ENCODE results near the gene C4B.
"Not testable (repeated sequence)": the region's sequence is repeated elsewhere in the genome, so short reads cannot be mapped to it uniquely, and the experiment has no call there.

The C4B gene

DNA sequence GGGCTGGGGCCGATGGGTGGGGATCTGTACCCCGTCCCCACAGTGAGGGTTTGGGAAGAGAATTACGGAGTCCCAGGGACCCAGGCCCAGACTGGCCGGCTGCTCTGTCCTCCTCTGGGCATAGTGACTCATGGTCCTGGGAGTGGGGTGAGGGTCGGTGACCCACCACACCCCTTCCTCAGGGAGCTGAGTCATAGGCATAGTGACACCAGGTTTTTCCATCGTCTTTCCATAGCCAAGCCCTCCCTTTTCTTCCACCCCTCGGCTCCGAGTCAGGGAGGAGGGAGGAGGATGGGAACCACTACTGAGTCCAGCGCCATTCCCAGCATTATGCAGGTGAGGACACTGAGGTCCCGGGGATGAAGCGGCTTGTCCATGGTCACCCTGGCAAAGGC, 32.5 kb downstream of the C4B start:
- in situ Hi-C loops (cut with MboI; ENCODE audit: low pct_unique_long_range_greater_than_20kb, low sequenced_read_pairs): no loop called here

DNA sequence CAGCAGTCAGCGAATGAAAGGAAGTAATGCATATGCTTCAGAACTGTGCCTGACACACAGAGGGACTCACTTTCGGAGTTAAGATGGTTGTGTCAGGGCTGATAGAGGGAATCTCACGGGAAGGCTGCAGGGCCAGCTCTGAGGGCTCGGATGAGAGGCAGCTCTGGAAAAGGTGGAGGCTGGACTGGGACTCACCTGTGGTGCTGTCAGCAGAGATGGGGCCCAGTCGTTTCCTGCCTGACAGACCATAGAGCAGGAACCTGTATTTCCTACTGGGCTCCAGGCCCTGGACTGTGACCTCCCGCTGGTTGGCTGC, 32.9 kb downstream of the C4B start:
- in situ Hi-C loops (cut with MboI; ENCODE audit: low pct_unique_long_range_greater_than_20kb, low sequenced_read_pairs): no loop called here
- DNase-seq: no peak

More for the DNA sequence above, 32.5 kb downstream of the C4B start:
- DNase-seq: no peak

DNA sequence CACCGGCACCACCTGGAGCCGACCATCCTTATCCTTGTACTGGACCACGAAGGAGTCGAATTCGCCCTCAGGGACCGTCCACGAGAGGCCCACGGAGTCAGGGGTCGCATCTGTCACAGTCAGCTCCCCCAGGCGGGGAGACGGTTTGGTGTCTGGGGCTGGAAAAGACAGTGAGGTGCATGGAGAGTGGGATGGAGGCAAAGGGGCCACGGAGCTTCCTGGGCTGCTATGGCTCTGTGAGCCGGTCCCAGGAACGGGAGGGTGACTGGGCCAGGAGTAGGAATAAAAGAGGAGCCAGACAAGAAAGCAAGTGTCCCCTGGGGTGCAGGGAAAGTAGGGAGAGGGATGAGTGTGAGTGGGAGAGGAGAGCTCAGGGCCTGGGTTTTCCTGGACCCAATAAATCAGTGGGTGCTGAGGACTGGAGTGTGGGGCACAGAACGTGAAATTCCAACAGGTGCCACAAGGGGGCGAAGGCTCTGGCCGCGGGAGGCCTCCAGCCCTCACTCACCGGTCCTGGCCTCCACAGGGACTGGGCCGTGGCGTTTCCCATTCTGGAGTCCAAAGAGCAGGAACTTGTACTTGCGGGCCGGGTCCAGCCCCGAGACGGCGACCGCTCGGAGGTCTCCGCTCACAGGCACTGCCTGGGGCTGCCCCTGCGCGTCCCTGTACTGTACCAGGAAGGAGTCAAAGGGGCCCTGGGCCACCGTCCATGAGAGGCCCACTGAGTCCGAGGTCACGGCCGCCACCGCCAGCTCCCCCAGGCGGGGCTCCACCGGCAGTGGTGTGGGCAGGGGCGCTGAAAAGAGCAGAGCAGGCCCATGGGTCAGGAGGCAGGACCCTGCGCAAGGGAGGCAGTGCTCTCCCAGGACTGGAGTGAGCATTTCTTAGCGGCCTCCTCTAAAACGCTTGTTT, 33.5 kb downstream of the C4B start:
- DNase-seq: peak; percentile 67
- in situ Hi-C loops (cut with MboI; ENCODE audit: low pct_unique_long_range_greater_than_20kb, low sequenced_read_pairs): no loop called here

DNA sequence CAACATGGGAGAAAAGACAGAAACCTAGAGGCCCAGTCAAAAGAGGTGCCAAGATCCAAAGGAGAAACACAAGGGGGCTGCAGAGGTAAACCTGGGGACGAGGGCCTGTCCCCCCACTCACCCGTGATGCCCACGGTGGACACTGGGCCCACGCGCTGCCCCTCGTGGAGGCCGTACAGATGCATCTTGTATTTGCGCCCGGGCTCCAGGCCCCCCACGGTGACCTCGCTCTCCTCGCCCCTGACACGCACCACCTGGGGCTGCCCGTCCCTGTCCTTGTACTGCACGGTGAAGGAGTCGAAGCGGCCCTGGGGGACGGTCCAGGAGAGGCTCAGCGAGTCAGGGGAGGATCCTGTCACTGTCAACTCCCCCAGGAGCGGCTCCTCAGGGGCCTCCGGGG, 34.6 kb downstream of the C4B start:
- DNase-seq; in situ Hi-C loops (cut with MboI; ENCODE audit: low pct_unique_long_range_greater_than_20kb, low sequenced_read_pairs): not testable (repeated sequence)

- in situ Hi-C loops (cut with MboI; ENCODE audit: low pct_unique_long_range_greater_than_20kb, low sequenced_read_pairs); DNase-seq: not testable (repeated sequence)
Observed at GRCh38 chr6:32049736-32050135, 35.1 kb downstream of the C4B start.

DNA sequence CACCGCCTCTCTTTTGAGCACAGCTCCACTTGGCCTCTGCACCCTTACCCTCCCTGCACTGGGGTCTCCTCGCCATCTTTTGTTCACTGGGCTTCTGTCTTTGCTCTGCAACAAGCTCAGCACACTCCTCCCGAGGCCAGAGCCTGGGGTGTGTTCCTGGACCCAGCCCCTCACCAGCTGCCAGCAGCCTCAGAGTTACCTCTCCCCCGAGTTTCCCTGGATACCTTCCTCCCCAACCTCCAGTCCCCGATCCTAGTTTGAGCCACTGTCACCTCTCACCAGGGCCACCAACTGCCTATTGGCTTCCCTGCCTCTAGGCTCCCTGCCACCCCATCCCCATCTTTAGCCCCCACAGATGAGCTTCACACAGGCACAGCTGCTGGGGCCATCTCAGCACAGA, 36.0 kb downstream of the C4B start:
- DNase-seq: no peak
- in situ Hi-C loops (cut with MboI; ENCODE audit: low pct_unique_long_range_greater_than_20kb, low sequenced_read_pairs): no loop called here

GRCh38 chr6:32052626-32053025, 38.0 kb downstream of the C4B start:
- in situ Hi-C loops (cut with MboI; ENCODE audit: low pct_unique_long_range_greater_than_20kb, low sequenced_read_pairs): not testable (repeated sequence)

GRCh38 chr6:32053314-32053713, 38.7 kb downstream of the C4B start:
- DNase-seq; in situ Hi-C loops (cut with MboI; ENCODE audit: low pct_unique_long_range_greater_than_20kb, low sequenced_read_pairs): not testable (repeated sequence)

More at GRCh38 chr6:32052626-32053025, 38.0 kb downstream of the C4B start:
- not testable (repeated sequence) for DNase-seq

GRCh38 chr6:32055756-32056155, 41.2 kb downstream of the C4B start:
- DNase-seq; in situ Hi-C loops (cut with MboI; ENCODE audit: low pct_unique_long_range_greater_than_20kb, low sequenced_read_pairs): not testable (repeated sequence)

- in situ Hi-C loops (cut with MboI; ENCODE audit: low pct_unique_long_range_greater_than_20kb, low sequenced_read_pairs): no loop called here
Observed at GRCh38 chr6:32056254-32056653, 41.7 kb downstream of the C4B start.

DNA sequence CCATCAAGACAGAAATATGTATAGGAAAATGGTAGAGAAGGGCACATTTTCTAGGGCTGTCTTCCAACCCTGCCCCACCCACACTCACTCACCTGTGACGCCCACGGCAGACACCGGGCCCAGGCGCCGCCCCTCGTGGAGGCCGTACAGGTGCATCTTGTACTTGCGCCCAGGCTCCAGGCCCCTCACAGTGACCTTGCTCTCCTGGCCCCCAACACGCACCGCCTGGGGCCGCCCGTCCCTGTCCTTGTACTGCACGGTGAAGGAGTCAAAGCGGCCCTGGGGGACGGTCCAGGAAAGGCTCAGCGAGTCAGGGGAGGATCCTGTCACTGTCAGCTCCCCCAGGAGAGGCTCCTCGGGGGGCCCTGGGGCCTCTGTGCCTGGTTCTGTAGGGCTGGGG, 43.4 kb downstream of the C4B start:
- in situ Hi-C loops (cut with MboI; ENCODE audit: low pct_unique_long_range_greater_than_20kb, low sequenced_read_pairs): no loop called here
- no peak for DNase-seq

More at GRCh38 chr6:32056254-32056653, 41.7 kb downstream of the C4B start:
- no peak for DNase-seq

DNA sequence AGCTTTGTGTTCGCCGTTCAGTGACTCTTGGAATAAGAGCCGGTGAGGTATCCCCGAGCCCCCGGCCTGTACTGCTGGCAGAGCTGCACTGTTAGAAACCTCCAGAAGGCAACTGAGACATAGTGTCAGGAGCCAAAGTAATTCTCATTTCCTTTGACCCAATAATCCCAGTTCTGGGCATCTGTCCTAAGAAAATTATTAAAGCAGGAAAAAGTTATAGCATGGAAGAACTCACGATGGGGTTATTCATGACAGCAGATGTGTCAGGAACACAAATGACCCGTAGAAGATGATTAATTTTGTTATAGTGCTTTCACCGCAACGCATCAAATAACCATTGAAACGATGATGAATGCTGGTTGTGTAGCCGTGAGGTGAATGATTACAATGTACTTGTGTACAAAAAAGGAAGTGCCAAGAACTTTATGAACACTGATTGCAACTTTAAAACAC, 43.9 kb downstream of the C4B start:
- in situ Hi-C loops (cut with MboI; ENCODE audit: low pct_unique_long_range_greater_than_20kb, low sequenced_read_pairs): no loop called here
- DNase-seq: no peak

GRCh38 chr6:32060966-32061655, 46.5 kb downstream of the C4B start:
- DNase-seq: no peak
- in situ Hi-C loops (cut with MboI; ENCODE audit: low pct_unique_long_range_greater_than_20kb, low sequenced_read_pairs): no loop called here

- in situ Hi-C loops (cut with MboI; ENCODE audit: low pct_unique_long_range_greater_than_20kb, low sequenced_read_pairs): no loop called here
- no peak for DNase-seq
Observed at GRCh38 chr6:32064706-32065105, 50.1 kb downstream of the C4B start.

GRCh38 chr6:32067521-32067920, 52.9 kb downstream of the C4B start:
- in situ Hi-C loops (cut with MboI; ENCODE audit: low pct_unique_long_range_greater_than_20kb, low sequenced_read_pairs); DNase-seq: not testable (repeated sequence)

GRCh38 chr6:32068315-32068714, 53.7 kb downstream of the C4B start:
- DNase-seq; in situ Hi-C loops (cut with MboI; ENCODE audit: low pct_unique_long_range_greater_than_20kb, low sequenced_read_pairs): not testable (repeated sequence)

- no peak for DNase-seq
- in situ Hi-C loops (cut with MboI; ENCODE audit: low pct_unique_long_range_greater_than_20kb, low sequenced_read_pairs): no loop called here
Observed at GRCh38 chr6:32068867-32069266, 54.3 kb downstream of the C4B start.

GRCh38 chr6:32069460-32069859, 54.9 kb downstream of the C4B start:
- no peak for DNase-seq
- in situ Hi-C loops (cut with MboI; ENCODE audit: low pct_unique_long_range_greater_than_20kb, low sequenced_read_pairs): no loop called here

- in situ Hi-C loops (cut with MboI; ENCODE audit: low pct_unique_long_range_greater_than_20kb, low sequenced_read_pairs): no loop called here
Observed at GRCh38 chr6:32069878-32070515, 55.4 kb downstream of the C4B start.

More at GRCh38 chr6:32069878-32070515, 55.4 kb downstream of the C4B start:
- no peak for DNase-seq

Measured in KBM-7 (cell line).